MG63 (cell line): ENCODE results near the gene SNX6. TPM values are rescaled to one million over a fixed set of nuclear protein-coding genes. Genes with fewer than 3 reads are reported as not detected.
"Not testable (repeated sequence)": the region's sequence is repeated elsewhere in the genome, so short reads cannot be mapped to it uniquely, and the experiment has no call there.

ENCODE experiments used
- DNase-seq: peaks from one replicate; pipeline ENCODE4 v3.0.0-alpha.2; 2020
- H3K27me3 ChIP-seq: fragments of 250-450 bp; sonication (Bioruptor Pico); 2 replicates; pipeline ENCODE4 v1.5.1; 2020; ENCODE audit warnings: mild to moderate bottlenecking, moderate library complexity
- H3K36me3 ChIP-seq: fragments of 250-450 bp; sonication (Bioruptor Pico); 2 replicates; pipeline ENCODE4 v1.5.1; 2020; ENCODE audit warnings: mild to moderate bottlenecking, moderate library complexity
- H3K4me3 ChIP-seq: fragments of 250-450 bp; sonication (Bioruptor Pico); 2 replicates; pipeline ENCODE4 v1.5.1; 2020; ENCODE audit warnings: mild to moderate bottlenecking, moderate library complexity
- H3K9me3 ChIP-seq: fragments of 250-450 bp; sonication (Bioruptor Pico); 2 replicates; pipeline ENCODE4 v1.5.1; 2020; ENCODE audit warnings: mild to moderate bottlenecking, moderate library complexity
- total RNA-seq: library from RNA; depleted of rRNA; stranded (reverse); fragments of >200 nt; shearing (Covaris generic); gene quantifications from 2 replicates; pipeline ENCODE4 v1.2.3, GENCODE V29; 2014; ENCODE audit warnings: low replicate concordance

Gene SNX6
- total RNA-seq, 1 experiment from 2014 or later, result 44.5 TPM

- peaks cover 7% of the 10 kb centered on the region for H3K9me3 ChIP-seq
- peak; percentile 24 for DNase-seq
- no peaks in the 10 kb centered on the region for H3K36me3 ChIP-seq
- H3K4me3 ChIP-seq, result no peak overlapping the region
- H3K27me3 ChIP-seq, result no peaks in the 10 kb centered on the region
Measured at GRCh38 chr14:34649344-34649743, 19.4 kb upstream of the SNX6 start.

GRCh38 chr14:34646570-34647255 is 16.8 kb upstream of the SNX6 start:
- Histone ChIP-seq H3K27me3 (no peaks in the 10 kb centered on the region), H3K36me3 (no peaks in the 10 kb centered on the region), H3K9me3 (peaks cover 4% of the 10 kb centered on the region), H3K4me3 (no peak overlapping the region)
- DNase-seq, result no peak

GRCh38 chr14:34643361-34643760 is 13.4 kb upstream of the SNX6 start:
- no peak for DNase-seq

GRCh38 chr14:34642595-34642994 is 12.6 kb upstream of the SNX6 start:
- no peaks in the 10 kb centered on the region for H3K9me3 ChIP-seq
- no peaks in the 10 kb centered on the region for H3K27me3 ChIP-seq
- DNase-seq, result no peak
- no peak overlapping the region for H3K4me3 ChIP-seq
- H3K36me3 ChIP-seq, result no peaks in the 10 kb centered on the region

More at GRCh38 chr14:34643361-34643760, 13.4 kb upstream of the SNX6 start:
- H3K9me3 ChIP-seq, result no peaks in the 10 kb centered on the region
- no peaks in the 10 kb centered on the region for H3K36me3 ChIP-seq
- H3K27me3 ChIP-seq, result no peaks in the 10 kb centered on the region
- no peak overlapping the region for H3K4me3 ChIP-seq

GRCh38 chr14:34640826-34641225 is 10.9 kb upstream of the SNX6 start:
- no peak overlapping the region for H3K4me3 ChIP-seq
- no peaks in the 10 kb centered on the region for H3K9me3 ChIP-seq
- H3K27me3 ChIP-seq, result no peaks in the 10 kb centered on the region
- DNase-seq, result no peak
- H3K36me3 ChIP-seq, result no peaks in the 10 kb centered on the region

- not testable (repeated sequence) for H3K27me3 ChIP-seq, DNase-seq, H3K4me3 ChIP-seq, H3K36me3 ChIP-seq, H3K9me3 ChIP-seq
Measured at GRCh38 chr14:34634360-34634771, 4.4 kb upstream of the SNX6 start.

- no peaks in the 10 kb centered on the region for H3K9me3 ChIP-seq
- no peaks in the 10 kb centered on the region for H3K36me3 ChIP-seq
- no peak overlapping the region for H3K4me3 ChIP-seq
- no peaks in the 10 kb centered on the region for H3K27me3 ChIP-seq
- DNase-seq, result no peak
Measured at GRCh38 chr14:34633742-34634141, 3.8 kb upstream of the SNX6 start.

- Histone ChIP-seq H3K36me3 (no peaks in the 10 kb centered on the region), H3K9me3 (no peaks in the 10 kb centered on the region), H3K27me3 (no peaks in the 10 kb centered on the region), H3K4me3 (no peak overlapping the region)
- DNase-seq, result no peak
Measured at GRCh38 chr14:34632411-34632978, 2.5 kb upstream of the SNX6 start.

GRCh38 chr14:34629344-34629656 is 648 bp downstream of the SNX6 start:
- H3K9me3 ChIP-seq, result no peaks in the 10 kb centered on the region
- peak overlapping the region; percentile 72 for H3K4me3 ChIP-seq
- DNase-seq, result no peak
- H3K27me3 ChIP-seq, result no peaks in the 10 kb centered on the region
- H3K36me3 ChIP-seq, result no peaks in the 10 kb centered on the region

- H3K36me3 ChIP-seq, result no peaks in the 10 kb centered on the region
- H3K4me3 ChIP-seq, result peak overlapping the region; percentile 72
- no peaks in the 10 kb centered on the region for H3K9me3 ChIP-seq
- no peaks in the 10 kb centered on the region for H3K27me3 ChIP-seq
- no peak for DNase-seq
Measured at GRCh38 chr14:34628681-34629135, 1.2 kb downstream of the SNX6 start.

- no peaks in the 10 kb centered on the region for H3K27me3 ChIP-seq
- no peaks in the 10 kb centered on the region for H3K9me3 ChIP-seq
- H3K36me3 ChIP-seq, result peaks cover 2% of the 10 kb centered on the region; the same call in 1 of the 2 replicates
- no peak overlapping the region for H3K4me3 ChIP-seq
- no peak for DNase-seq
Measured at GRCh38 chr14:34623506-34623905, 6.4 kb downstream of the SNX6 start.

- H3K9me3 ChIP-seq, result no peaks in the 10 kb centered on the region
- DNase-seq, result no peak
- H3K4me3 ChIP-seq, result no peak overlapping the region
- H3K36me3 ChIP-seq, result peaks cover 2% of the 10 kb centered on the region; the same call in 1 of the 2 replicates
- H3K27me3 ChIP-seq, result no peaks in the 10 kb centered on the region
Measured at GRCh38 chr14:34620839-34621238, 9.1 kb downstream of the SNX6 start.

GRCh38 chr14:34620115-34620514 is 9.8 kb downstream of the SNX6 start:
- Histone ChIP-seq H3K9me3 (no peaks in the 10 kb centered on the region), H3K36me3 (peaks cover 2% of the 10 kb centered on the region; the same call in 1 of the 2 replicates), H3K27me3 (no peaks in the 10 kb centered on the region), H3K4me3 (no peak overlapping the region)
- DNase-seq, result no peak

GRCh38 chr14:34619471-34619870 is 10.5 kb downstream of the SNX6 start:
- Histone ChIP-seq H3K27me3 (no peaks in the 10 kb centered on the region), H3K36me3 (peaks cover 2% of the 10 kb centered on the region; the same call in 1 of the 2 replicates), H3K4me3 (no peak overlapping the region), H3K9me3 (no peaks in the 10 kb centered on the region)
- no peak for DNase-seq

GRCh38 chr14:34616360-34616759 is 13.6 kb downstream of the SNX6 start:
- DNase-seq, result no peak
- no peaks in the 10 kb centered on the region for H3K27me3 ChIP-seq
- H3K4me3 ChIP-seq, result no peak overlapping the region
- H3K9me3 ChIP-seq, result no peaks in the 10 kb centered on the region
- no peaks in the 10 kb centered on the region for H3K36me3 ChIP-seq

- Histone ChIP-seq H3K4me3 (no peak overlapping the region), H3K9me3 (no peaks in the 10 kb centered on the region), H3K36me3 (no peaks in the 10 kb centered on the region), H3K27me3 (no peaks in the 10 kb centered on the region)
- no peak for DNase-seq
Measured at GRCh38 chr14:34615507-34615906, 14.4 kb downstream of the SNX6 start.

- Histone ChIP-seq H3K9me3 (no peaks in the 10 kb centered on the region), H3K27me3 (no peaks in the 10 kb centered on the region), H3K4me3 (no peak overlapping the region), H3K36me3 (no peaks in the 10 kb centered on the region)
- DNase-seq, result no peak
Measured at GRCh38 chr14:34614638-34615037, 15.3 kb downstream of the SNX6 start.

- no peak for DNase-seq
- Histone ChIP-seq H3K27me3 (no peaks in the 10 kb centered on the region), H3K4me3 (no peak overlapping the region), H3K36me3 (peaks cover 7% of the 10 kb centered on the region), H3K9me3 (no peaks in the 10 kb centered on the region)
Measured at GRCh38 chr14:34610101-34610500, 19.8 kb downstream of the SNX6 start.
